Embryonic facial prominence (tissue), 1 donor: ENCODE results near the gene TOR1B.

Experiments used
- DNase-seq: peaks from one replicate; pipeline ENCODE4 v3.0.0-alpha.2; 2016; ENCODE audit errors: extremely low spot score

Gene TOR1B

GRCh38 chr9:129814432-129815223, 11.6 kb downstream of the TOR1B start:
- DNase-seq, result no peak

GRCh38 chr9:129815278-129815677, 12.3 kb downstream of the TOR1B start:
- no peak for DNase-seq

- DNase-seq, result no peak
Measured at GRCh38 chr9:129816501-129817435, 13.8 kb downstream of the TOR1B start.

GRCh38 chr9:129822898-129823541, 20.0 kb downstream of the TOR1B start:
- no peak for DNase-seq

- DNase-seq, result no peak
Measured at GRCh38 chr9:129823542-129823934, 20.6 kb downstream of the TOR1B start.

GRCh38 chr9:129823935-129824601, 21.1 kb downstream of the TOR1B start, which contains the start of gene TOR1A:
TOR1A (minus strand) TSS chr9:129824136; CDS start chr9:129824085, 51 bp downstream.
- DNase-seq, result peak; percentile 91

- no peak for DNase-seq
Measured at GRCh38 chr9:129826344-129826743, 23.4 kb downstream of the TOR1B start.

- no peak for DNase-seq
Measured at GRCh38 chr9:129826759-129827158, 23.8 kb downstream of the TOR1B start.

- no peak for DNase-seq
Measured at GRCh38 chr9:129828051-129828450, 25.1 kb downstream of the TOR1B start.

- DNase-seq, result no peak
Measured at GRCh38 chr9:129828969-129829368, 26.0 kb downstream of the TOR1B start.

GRCh38 chr9:129832982-129833381, 30.0 kb downstream of the TOR1B start:
- DNase-seq, result no peak

- no peak for DNase-seq
Measured at GRCh38 chr9:129834489-129835127, 31.6 kb downstream of the TOR1B start.

- DNase-seq, result peak; percentile 93
Measured at GRCh38 chr9:129835128-129835859, 32.3 kb downstream of the TOR1B start, which contains the start of the genes C9orf78 and USP20. C9orf78 (minus strand) TSS chr9:129835275; CDS start chr9:129835221, 54 bp downstream. USP20 (plus strand) TSS chr9:129835458; CDS start chr9:129852556, 17,098 bp downstream.

- DNase-seq, result no peak
Measured at GRCh38 chr9:129835860-129836223, 32.9 kb downstream of the TOR1B start.

- DNase-seq, result no peak
Measured at GRCh38 chr9:129836311-129837007, 33.5 kb downstream of the TOR1B start.

- no peak for DNase-seq
Measured at GRCh38 chr9:129838707-129839259, 35.8 kb downstream of the TOR1B start.

- no peak for DNase-seq
Measured at GRCh38 chr9:129839324-129840023, 36.5 kb downstream of the TOR1B start.

GRCh38 chr9:129840034-129840433, 37.0 kb downstream of the TOR1B start:
- DNase-seq, result no peak

GRCh38 chr9:129841071-129841470, 38.1 kb downstream of the TOR1B start:
- no peak for DNase-seq
